ENCODE data around the gene RPS13. TPM values are rescaled to one million over a fixed set of nuclear protein-coding genes. Genes with fewer than 3 reads are reported as not detected.
A peak's percentile ranks its signal among the peaks of the same experiment; 100 is the strongest.
"Not testable (repeated sequence)": the region's sequence is repeated elsewhere in the genome, so short reads cannot be mapped to it uniquely, and the experiment has no call there.

Gene RPS13
- total RNA-seq, 2 donors from 2014 or later: 660 to 806 TPM

GRCh38 chr11:17107745-17108144 is 30.3 kb upstream of the RPS13 start:
- peak in 1 of 4 donors; percentile 14 for DNase-seq
- peak in 1 of 7 experiments; percentile 13 for TF ChIP-seq CTCF (IDR thresholded peaks at IDR 0.05)
- intact Hi-C loops (cut with DNase I); ATAC-seq; H3K27me3 ChIP-seq; H3K4me3 ChIP-seq; H3K9me3 ChIP-seq; H3K27ac ChIP-seq; H3K4me1 ChIP-seq: not testable (repeated sequence)
- H3K36me3 ChIP-seq (replicated peaks in 1 of 2; ENCODE audit: insufficient read depth in 1 of 2, low read depth in 2 of 2): peaks cover 0 to 14% of the 10 kb centered on the region in 2 donors
- 89 to 92% methylated on average over 6 of the region's 6 CpGs for WGBS, 2 donors

- H3K4me1 ChIP-seq; ATAC-seq; H3K4me3 ChIP-seq; H3K27me3 ChIP-seq; H3K27ac ChIP-seq; DNase-seq; intact Hi-C loops (cut with DNase I); H3K9me3 ChIP-seq: not testable (repeated sequence)
- 90 to 94% methylated on average over 9 of the region's 9 CpGs for WGBS, 2 donors
- H3K36me3 ChIP-seq (replicated peaks in 1 of 2; ENCODE audit: insufficient read depth in 1 of 2, low read depth in 2 of 2): peaks cover 0 to 14% of the 10 kb centered on the region in 2 donors
Measured at GRCh38 chr11:17105404-17106040, 28.1 kb upstream of the RPS13 start.

- H3K4me1 ChIP-seq: no peaks in the 10 kb centered on the region
- ATAC-seq (no peak), DNase-seq (no peak)
- H3K36me3 ChIP-seq (replicated peaks in 1 of 2; ENCODE audit: insufficient read depth in 1 of 2, low read depth in 2 of 2): peaks cover 5 to 14% of the 10 kb centered on the region in 2 donors
- no peaks in the 10 kb centered on the region for H3K9me3 ChIP-seq
- no peak for TF ChIP-seq POLR2A (IDR thresholded peaks at IDR 0.05)
- TF ChIP-seq CTCF (IDR thresholded peaks at IDR 0.05): no peak
- H3K27ac ChIP-seq: no peak overlapping the region
- H3K4me3 ChIP-seq: no peak overlapping the region
- H3K27me3 ChIP-seq: no peaks in the 10 kb centered on the region
- 90 to 97% methylated on average over 5 of the region's 5 CpGs for WGBS, 2 donors
- intact Hi-C loops (cut with DNase I): no loop called here
Measured at GRCh38 chr11:17102462-17102861, 25.0 kb upstream of the RPS13 start.

GRCh38 chr11:17098658-17099057 is 21.2 kb upstream of the RPS13 start:
- H3K4me3 ChIP-seq: no peak overlapping the region
- H3K27me3 ChIP-seq: no peaks in the 10 kb centered on the region
- ATAC-seq: no peak
- TF ChIP-seq POLR2A (IDR thresholded peaks at IDR 0.05) (no peak), CTCF (IDR thresholded peaks at IDR 0.05) (no peak)
- H3K27ac ChIP-seq: peak overlapping the region in 1 of 4 donors; percentile 24
- DNase-seq: peak in 1 of 4 donors; percentile 13
- no peaks in the 10 kb centered on the region for H3K4me1 ChIP-seq
- intact Hi-C loops (cut with DNase I): no loop called here
- H3K36me3 ChIP-seq (replicated peaks in 1 of 2; ENCODE audit: insufficient read depth in 1 of 2, low read depth in 2 of 2): peaks cover 3 to 5% of the 10 kb centered on the region in 2 donors
- H3K9me3 ChIP-seq: no peaks in the 10 kb centered on the region
- WGBS, 2 donors: 89% methylated on average over 6 of the region's 6 CpGs

- no peaks in the 10 kb centered on the region for H3K27me3 ChIP-seq
- H3K36me3 ChIP-seq (replicated peaks in 1 of 2; ENCODE audit: insufficient read depth in 1 of 2, low read depth in 2 of 2): peaks cover 4 to 5% of the 10 kb centered on the region in 2 donors
- intact Hi-C loops (cut with DNase I): no loop called here
- TF ChIP-seq CTCF (IDR thresholded peaks at IDR 0.05) (no peak), POLR2A (IDR thresholded peaks at IDR 0.05) (no peak)
- H3K9me3 ChIP-seq: no peaks in the 10 kb centered on the region
- no peaks in the 10 kb centered on the region for H3K4me1 ChIP-seq
- no peak for DNase-seq
- peak overlapping the region in 1 of 4 donors; percentile 40 for H3K27ac ChIP-seq
- H3K4me3 ChIP-seq: no peak overlapping the region
- 77 to 95% methylated on average over 1 of the region's 1 CpG for WGBS, 2 donors
- ATAC-seq: no peak
Measured at GRCh38 chr11:17098038-17098437, 20.6 kb upstream of the RPS13 start.

GRCh38 chr11:17085976-17086375 is 8.5 kb upstream of the RPS13 start:
- H3K4me1 ChIP-seq; DNase-seq; H3K9me3 ChIP-seq; H3K27me3 ChIP-seq; H3K4me3 ChIP-seq; ATAC-seq; H3K36me3 ChIP-seq (replicated peaks in 1 of 2; ENCODE audit: insufficient read depth in 1 of 2, low read depth in 2 of 2); H3K27ac ChIP-seq; intact Hi-C loops (cut with DNase I): not testable (repeated sequence)
- 88 to 90% methylated on average over 16 of the region's 16 CpGs for WGBS, 2 donors
